Adrenal gland (tissue), 12 donors: Measurements from ENCODE around the gene PDGFRA. TPM values are rescaled to one million over a fixed set of nuclear protein-coding genes. Genes with fewer than 3 reads are reported as not detected.

Experiments used
- DNase-seq, 7 donors: peaks; one replicate each; pipeline ENCODE4 v3.0.0-alpha.2; 2019 to 2020
- H3K27ac ChIP-seq, 5 donors: fragments of 200-600 bp; sonication (generic) in 4 of 5; 1 replicate in 3 of 5; 2 replicates in 2 of 5; pipeline versions ENCODE4 v1.5.1 to v1.8.0; 2016 to 2020; ENCODE audit warnings: mild to moderate bottlenecking in 1 of 5
- H3K27me3 ChIP-seq: fragments of 200-600 bp; 2 replicates; pipeline ENCODE4 v1.8.0; 2021
- H3K36me3 ChIP-seq, 2 donors: fragments of 200-600 bp; replicated peaks in 1 of 2; 1 replicate in 1 of 2; 2 replicates in 1 of 2; pipeline versions ENCODE4 v1.5.1 to v1.8.0; 2018 to 2022
- H3K4me1 ChIP-seq, 2 donors: fragments of 200-600 bp; replicated peaks in 1 of 2; 1 replicate in 1 of 2; 2 replicates in 1 of 2; pipeline versions ENCODE4 v1.5.1 to v1.8.0; 2018 to 2021
- H3K4me3 ChIP-seq, 4 donors: fragments of 200-600 bp; sonication (generic) in 3 of 4; one replicate each; pipeline ENCODE4 v1.5.1; 2016 to 2018
- H3K9me3 ChIP-seq, 3 donors: fragments of 200-600 bp; sonication (generic) in 1 of 3; replicated peaks in 1 of 3; 1 replicate in 2 of 3; 2 replicates in 1 of 3; pipeline versions ENCODE4 v1.5.1 to v1.8.0; 2016 to 2021
- POLR2A ChIP-seq, 2 donors: fragments of 450-650 bp; IDR thresholded peaks; one replicate each; pipeline ENCODE4 v1.6.1; 2017; ENCODE audit warnings: antibody characterized with exemption in 2 of 2, mild to moderate bottlenecking in 2 of 2, moderate library complexity in 1 of 2
- WGBS, 4 donors: extraction: QIAGEN DNeasy Blood & Tissue Kit in 2 of 4; methylation state at CpG; one replicate each; pipeline versions ENCODE4 v1.1.5 to v1.1.7; 2013 to 2017; 5-methylcytosine and 5-hydroxymethylcytosine counted together
- intact Hi-C, 2 donors: fragments of 100-400 bp; cut with DNase I; formaldehyde crosslinking; loops; one replicate each; pipeline versions ENCODE4 v1.14.1 to v1.15.0; 2022 to 2023
- polyA plus RNA-seq, 3 donors: library from polyadenylated mRNA; stranded (reverse); fragments of 200-250 nt in 2 of 3; fragments of 350-450 nt in 1 of 3; fragmentation: Illumina TruSeq in 1 of 3; extraction: RNeasy Lipid Tissue Mini Kit (QIAGEN cat#74804) in 1 of 3; gene quantifications; one replicate each; pipeline ENCODE4 v1.2.3, GENCODE V29; 2013 to 2014
- total RNA-seq, 9 donors: library from RNA; depleted of rRNA in 4 of 9; stranded (reverse); fragments of >200 nt in 4 of 9; fragments of 120-200 nt in 1 of 9; fragmentation: NEBNext Ultra II Directional in 1 of 9; extraction: Animal tissue kit (Norgen Biotek cat#: 25700) in 1 of 9; gene quantifications; one replicate each; pipeline versions ENCODE4 v1.1.0 to v1.2.4, GENCODE V29; 2013 to 2023
- TF ChIP-seq, protein P1 (sequence below), 6 experiments: fragments of 450-650 bp in 4 of 6; fragments of 200-600 bp in 2 of 6; sonication (generic) in 1 of 6; IDR thresholded peaks; 1 replicate in 5 of 6; 2 replicates in 1 of 6; pipeline versions ENCODE4 v1.5.1 to v1.8.0; 2016 to 2021; ENCODE audit warnings: antibody characterized with exemption in 6 of 6, mild to moderate bottlenecking in 2 of 6, moderate library complexity in 1 of 6
- donor health status: healthy with polysubstance abuse.
- donor health status: Bipolar disorder and iron deficiency.
- donor health status: DM: yes; HTN: yes; CAD: no.
- donor health status: DM: no; HTN: no; CAD: no.
- donor health status: DM: no; HTN: no; CAD: no.
- donor health status: DM: yes; HTN: yes; CAD: no.

The PDGFRA gene
- total and polyA plus RNA-seq, 12 donors, result 14.5 to 182 (median 90.9) TPM

DNA sequence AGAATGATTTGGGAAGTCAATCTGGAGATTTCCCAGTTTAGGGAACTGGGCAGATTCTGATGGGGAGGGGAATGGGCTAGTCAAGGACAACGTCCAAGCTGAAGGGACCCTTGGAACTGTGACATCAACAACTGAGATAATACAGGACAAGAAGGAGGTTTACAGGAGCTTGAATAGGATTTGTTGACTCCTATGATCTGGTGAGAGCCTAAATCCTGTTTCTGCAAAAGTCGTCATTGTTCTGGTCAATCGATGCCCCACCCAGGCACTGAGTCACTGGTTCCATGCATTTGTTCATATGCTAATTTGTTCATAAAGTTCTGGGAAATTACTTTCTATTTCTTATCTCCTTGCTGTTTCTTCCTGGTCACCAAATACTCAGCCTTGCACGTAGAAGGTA lies 15.3 kb upstream of the PDGFRA start:
- Histone ChIP-seq H3K27ac (no peak overlapping the region), H3K36me3 (no peaks in the 10 kb centered on the region), H3K9me3 (no peaks in the 10 kb centered on the region), H3K4me3 (no peak overlapping the region), H3K4me1 (no peaks in the 10 kb centered on the region), H3K27me3 (peaks cover 3% of the 10 kb centered on the region)
- intact Hi-C loops, result no loop called here
- TF ChIP-seq, protein P1, sequence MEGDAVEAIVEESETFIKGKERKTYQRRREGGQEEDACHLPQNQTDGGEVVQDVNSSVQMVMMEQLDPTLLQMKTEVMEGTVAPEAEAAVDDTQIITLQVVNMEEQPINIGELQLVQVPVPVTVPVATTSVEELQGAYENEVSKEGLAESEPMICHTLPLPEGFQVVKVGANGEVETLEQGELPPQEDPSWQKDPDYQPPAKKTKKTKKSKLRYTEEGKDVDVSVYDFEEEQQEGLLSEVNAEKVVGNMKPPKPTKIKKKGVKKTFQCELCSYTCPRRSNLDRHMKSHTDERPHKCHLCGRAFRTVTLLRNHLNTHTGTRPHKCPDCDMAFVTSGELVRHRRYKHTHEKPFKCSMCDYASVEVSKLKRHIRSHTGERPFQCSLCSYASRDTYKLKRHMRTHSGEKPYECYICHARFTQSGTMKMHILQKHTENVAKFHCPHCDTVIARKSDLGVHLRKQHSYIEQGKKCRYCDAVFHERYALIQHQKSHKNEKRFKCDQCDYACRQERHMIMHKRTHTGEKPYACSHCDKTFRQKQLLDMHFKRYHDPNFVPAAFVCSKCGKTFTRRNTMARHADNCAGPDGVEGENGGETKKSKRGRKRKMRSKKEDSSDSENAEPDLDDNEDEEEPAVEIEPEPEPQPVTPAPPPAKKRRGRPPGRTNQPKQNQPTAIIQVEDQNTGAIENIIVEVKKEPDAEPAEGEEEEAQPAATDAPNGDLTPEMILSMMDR (IDR thresholded peaks at IDR 0.05), result no peak
- TF ChIP-seq POLR2A (IDR thresholded peaks at IDR 0.05), result no peak
- whole genome bisulfite sequencing, 4 donors, result 54 to 61% (median 57%) methylated on average over 4 of the region's 4 CpGs
- no peak for DNase-seq

DNA sequence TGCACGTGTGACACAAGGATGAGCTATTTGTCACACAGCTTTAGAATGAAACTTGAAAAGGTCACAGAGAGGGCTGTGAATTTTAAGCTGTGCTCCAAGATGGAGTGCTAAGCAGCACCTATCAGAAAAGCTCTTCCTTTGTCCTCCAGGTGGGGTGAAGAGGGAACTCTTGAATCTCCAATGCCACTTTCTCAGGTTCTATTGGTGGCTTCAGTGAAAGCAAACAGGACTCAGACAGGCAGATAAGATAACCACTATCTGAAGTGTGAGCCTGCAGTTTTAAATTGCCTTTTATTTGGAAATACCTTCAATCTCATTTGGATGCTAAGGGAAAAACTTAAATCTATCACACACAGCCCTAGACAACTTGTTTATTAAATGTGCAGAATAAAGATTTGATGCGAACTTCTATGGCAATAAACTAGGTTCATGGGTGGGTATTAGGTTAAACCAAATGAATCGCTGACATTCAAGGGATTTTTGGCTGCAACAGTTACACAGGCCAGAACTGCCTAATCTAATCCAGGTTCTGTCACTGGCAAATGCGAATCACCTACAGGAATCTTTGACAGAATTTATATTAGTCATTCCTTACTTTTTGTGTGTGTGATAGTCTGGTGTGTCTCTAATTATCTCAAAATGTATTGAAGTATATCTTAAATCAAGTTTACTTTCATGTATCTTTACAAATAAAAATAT lies 13.6 kb upstream of the PDGFRA start:
- TF ChIP-seq POLR2A (IDR thresholded peaks at IDR 0.05), result no peak
- TF ChIP-seq, protein P1 (IDR thresholded peaks at IDR 0.05), result no peak
- no peaks in the 10 kb centered on the region for H3K36me3 ChIP-seq
- no peak overlapping the region for H3K4me3 ChIP-seq
- no peak for DNase-seq
- no peaks in the 10 kb centered on the region for H3K4me1 ChIP-seq
- H3K27ac ChIP-seq, result no peak overlapping the region
- intact Hi-C loops, result loop anchor here (5.0 kb wide), 2 partner anchors 283 to 303 kb away; no protein-coding TSS in a partner anchor
- no peaks in the 10 kb centered on the region for H3K9me3 ChIP-seq
- WGBS, 4 donors, result 75 to 83% (median 82%) methylated on average over 4 of the region's 4 CpGs
- no peaks in the 10 kb centered on the region for H3K27me3 ChIP-seq

DNA sequence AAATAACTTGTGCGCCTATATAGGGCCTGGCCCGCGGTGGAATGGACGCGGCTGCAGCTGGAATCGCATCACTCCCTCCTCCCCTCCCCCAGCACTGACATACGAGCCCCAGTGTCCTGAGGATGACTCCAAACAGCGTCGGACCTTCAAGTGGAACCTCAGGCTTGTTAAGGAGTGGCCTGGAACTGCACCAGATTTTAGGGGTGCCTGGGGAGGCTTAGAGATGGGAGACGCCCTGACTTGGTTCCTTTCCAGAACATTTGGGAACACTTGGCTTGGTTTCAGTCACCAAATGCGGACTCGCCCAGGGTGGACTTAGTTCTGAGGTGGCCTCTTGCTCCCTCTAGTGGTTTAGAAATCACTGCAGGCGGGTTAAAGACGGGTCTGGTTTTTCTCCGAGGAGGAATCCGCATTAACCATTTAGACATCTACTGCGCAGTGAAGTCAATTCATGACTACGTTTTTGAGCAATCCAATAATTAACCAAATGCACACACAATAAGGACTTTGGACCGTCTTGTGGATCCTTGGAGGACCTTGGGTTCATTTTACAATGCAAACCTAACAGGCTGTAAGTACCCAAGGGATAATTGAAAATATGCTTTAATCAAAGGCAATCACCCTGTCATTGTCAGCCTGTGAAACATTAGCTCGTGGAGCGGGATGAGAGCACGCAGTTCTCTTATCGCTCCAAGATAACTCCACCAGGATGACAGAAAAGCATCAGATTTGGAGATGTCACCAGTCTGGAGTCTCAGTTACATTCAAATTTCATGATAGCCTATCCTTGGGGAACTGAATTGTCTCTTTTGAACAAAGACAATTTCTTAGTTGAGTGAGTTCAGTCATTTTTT lies 11.2 kb upstream of the PDGFRA start:
- Histone ChIP-seq H3K36me3 (no peaks in the 10 kb centered on the region), H3K27ac (peak overlapping the region in 1 of 5 donors; percentile 65), H3K9me3 (no peaks in the 10 kb centered on the region), H3K27me3 (no peaks in the 10 kb centered on the region), H3K4me1 (no peaks in the 10 kb centered on the region), H3K4me3 (peak overlapping the region in 1 of 4 donors; percentile 61)
- intact Hi-C loops, result loop anchor here (5.0 kb wide), 2 partner anchors 286 to 306 kb away; no protein-coding TSS in a partner anchor
- peak; percentile 71 to 88 (median 80) for DNase-seq
- 0 to 1% (median 1%) methylated on average over 16 to 23 of the region's 23 CpGs for WGBS, 4 donors
- TF ChIP-seq POLR2A (IDR thresholded peaks at IDR 0.05), result no peak
- TF ChIP-seq, protein P1 (IDR thresholded peaks at IDR 0.05), result peak; percentile 88 to 96 (median 92)

DNA sequence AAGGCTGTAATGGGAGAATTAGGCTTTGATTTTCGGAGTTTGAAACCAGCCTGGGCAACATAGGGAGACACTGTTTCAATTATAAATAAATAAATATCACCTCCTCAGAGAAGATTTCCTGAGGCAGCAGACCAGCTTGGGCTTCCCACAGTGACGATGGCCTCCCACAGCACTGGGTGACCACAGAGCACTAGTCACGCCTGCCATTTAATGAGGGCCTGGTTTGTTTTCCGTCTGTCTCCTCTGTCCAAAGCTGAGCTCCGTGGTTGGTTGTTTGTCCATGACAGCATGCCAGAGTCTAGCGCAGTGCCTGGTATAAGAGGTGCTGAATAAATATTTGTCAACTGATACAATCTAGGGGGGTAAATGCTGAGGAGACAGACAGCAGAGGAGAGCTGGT lies 10.4 kb upstream of the PDGFRA start:
- no peak overlapping the region for H3K4me3 ChIP-seq
- no peaks in the 10 kb centered on the region for H3K9me3 ChIP-seq
- no peaks in the 10 kb centered on the region for H3K4me1 ChIP-seq
- WGBS, 4 donors, result 76 to 90% (median 87%) methylated on average over 6 of the region's 6 CpGs
- TF ChIP-seq POLR2A (IDR thresholded peaks at IDR 0.05), result no peak
- TF ChIP-seq, protein P1 (IDR thresholded peaks at IDR 0.05), result no peak
- no peak for DNase-seq
- intact Hi-C loops, result loop anchor here (5.0 kb wide), 2 partner anchors 286 to 306 kb away; no protein-coding TSS in a partner anchor
- H3K27ac ChIP-seq, result no peak overlapping the region
- H3K36me3 ChIP-seq, result no peaks in the 10 kb centered on the region
- H3K27me3 ChIP-seq, result no peaks in the 10 kb centered on the region
